Epithelial cell of proximal tubule (primary cell): ENCODE data around the gene PACS2. TPM values are rescaled to one million over a fixed set of nuclear protein-coding genes. Genes with fewer than 3 reads are reported as not detected.

Experiments used
- DNase-seq: peaks from one replicate; pipeline ENCODE4 v3.0.0-alpha.2; 2011; ENCODE audit warnings: low read depth
- H3K4me3 ChIP-seq: 2 replicates; pipeline ENCODE4 v1.5.1; 2011; ENCODE audit warnings: low read depth, mild to moderate bottlenecking, low read length
- total RNA-seq: library from RNA; depleted of rRNA; stranded (reverse); fragments of >200 nt; gene quantifications from 2 replicates; pipeline ENCODE4 v1.2.3, GENCODE V29; 2015
- TF ChIP-seq, protein P1 (sequence below): conservative IDR thresholded peaks from 2 replicates; pipeline ENCODE4 v1.5.1; 2012; ENCODE audit warnings: low read depth, mild to moderate bottlenecking, low read length

The PACS2 gene
- total RNA-seq, 1 donor from 2014 or later = 68.7 TPM

DNA sequence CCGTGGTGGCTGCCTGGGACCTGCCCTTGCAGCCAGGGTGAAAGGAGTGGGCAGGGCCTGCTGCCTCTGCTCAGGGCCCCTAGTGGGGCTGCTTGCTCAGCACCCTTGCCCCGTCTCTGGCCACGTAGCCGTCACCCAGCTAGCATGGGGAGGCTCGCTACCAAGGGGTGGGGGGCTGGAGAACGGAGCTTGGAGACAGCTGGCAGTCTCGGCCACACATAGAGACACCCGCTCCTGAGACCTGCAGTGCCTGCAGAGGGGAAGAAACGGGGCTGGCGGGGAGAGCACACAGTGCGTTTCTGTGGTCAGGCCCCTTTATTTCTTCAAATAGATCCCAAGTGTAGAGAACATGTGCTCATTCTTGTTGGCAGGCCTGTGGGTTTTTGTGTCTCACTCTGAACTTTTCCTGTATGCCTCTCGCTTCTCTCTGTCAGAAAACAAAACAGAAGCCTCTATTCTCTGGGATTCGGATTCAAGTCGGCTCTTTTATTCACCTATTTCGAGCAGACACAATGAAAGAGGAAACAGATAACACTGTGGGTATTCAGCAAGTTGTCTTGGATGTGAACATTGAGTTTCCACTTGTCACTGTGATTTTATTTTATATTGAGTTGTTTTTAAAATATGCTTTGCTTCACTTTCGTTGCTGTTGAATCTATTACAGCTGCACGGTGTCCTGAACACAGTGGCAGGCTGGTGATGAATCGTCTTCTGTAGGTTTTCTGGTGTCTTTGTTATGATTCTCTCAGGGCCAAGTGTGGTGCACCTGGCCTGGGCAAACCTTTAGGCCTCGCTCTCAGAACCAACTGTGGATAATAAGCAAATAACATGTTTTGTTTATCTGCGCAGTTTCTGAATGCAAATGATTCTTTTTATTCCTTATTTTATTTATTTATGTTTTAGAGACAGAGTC lies 26.5 kb downstream of the PACS2 start:
- no peak for DNase-seq
- H3K4me3 ChIP-seq = no peak overlapping the region
- TF ChIP-seq, protein P1, sequence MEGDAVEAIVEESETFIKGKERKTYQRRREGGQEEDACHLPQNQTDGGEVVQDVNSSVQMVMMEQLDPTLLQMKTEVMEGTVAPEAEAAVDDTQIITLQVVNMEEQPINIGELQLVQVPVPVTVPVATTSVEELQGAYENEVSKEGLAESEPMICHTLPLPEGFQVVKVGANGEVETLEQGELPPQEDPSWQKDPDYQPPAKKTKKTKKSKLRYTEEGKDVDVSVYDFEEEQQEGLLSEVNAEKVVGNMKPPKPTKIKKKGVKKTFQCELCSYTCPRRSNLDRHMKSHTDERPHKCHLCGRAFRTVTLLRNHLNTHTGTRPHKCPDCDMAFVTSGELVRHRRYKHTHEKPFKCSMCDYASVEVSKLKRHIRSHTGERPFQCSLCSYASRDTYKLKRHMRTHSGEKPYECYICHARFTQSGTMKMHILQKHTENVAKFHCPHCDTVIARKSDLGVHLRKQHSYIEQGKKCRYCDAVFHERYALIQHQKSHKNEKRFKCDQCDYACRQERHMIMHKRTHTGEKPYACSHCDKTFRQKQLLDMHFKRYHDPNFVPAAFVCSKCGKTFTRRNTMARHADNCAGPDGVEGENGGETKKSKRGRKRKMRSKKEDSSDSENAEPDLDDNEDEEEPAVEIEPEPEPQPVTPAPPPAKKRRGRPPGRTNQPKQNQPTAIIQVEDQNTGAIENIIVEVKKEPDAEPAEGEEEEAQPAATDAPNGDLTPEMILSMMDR = no peak

DNA sequence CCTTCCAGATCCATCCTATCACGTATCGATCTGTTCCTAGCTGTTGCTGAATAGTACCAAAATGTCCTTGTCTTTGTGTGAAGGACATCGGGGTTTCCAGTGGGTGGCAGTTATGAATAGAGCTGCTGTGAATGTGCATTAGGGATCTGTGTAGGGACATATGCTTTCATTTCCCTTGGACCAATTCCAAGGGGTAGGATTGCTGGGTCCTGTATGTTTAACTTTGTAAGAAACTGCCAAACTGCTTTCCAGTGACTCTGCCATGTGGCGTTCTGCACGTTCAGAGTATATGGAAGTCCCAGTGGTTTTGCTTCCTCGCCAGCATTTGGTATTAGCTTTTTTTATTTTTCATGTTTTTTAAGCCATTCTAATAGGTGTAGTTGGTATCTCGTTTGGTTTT lies 28.6 kb downstream of the PACS2 start:
- DNase-seq = no peak
- H3K4me3 ChIP-seq = no peak overlapping the region
- TF ChIP-seq, protein P1 = no peak

DNA sequence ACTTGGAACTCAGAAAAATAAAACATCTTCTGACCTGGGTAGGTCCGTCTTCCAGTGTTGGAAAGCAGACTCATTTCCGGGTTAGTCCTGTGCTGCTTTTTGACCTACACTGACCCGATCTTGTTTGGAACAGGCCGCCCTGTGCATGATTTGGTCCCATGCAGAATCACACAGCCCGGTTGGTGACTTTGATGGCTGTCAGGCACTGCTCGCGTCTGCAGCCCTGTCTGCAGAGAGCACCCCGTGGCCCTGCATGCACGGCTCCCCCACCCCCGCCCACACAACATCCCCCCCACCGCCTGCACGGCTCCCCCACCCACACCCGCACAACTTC lies 31.6 kb downstream of the PACS2 start:
- TF ChIP-seq, protein P1 = no peak
- peak overlapping the region; percentile 14 for H3K4me3 ChIP-seq
- DNase-seq = no peak

DNA sequence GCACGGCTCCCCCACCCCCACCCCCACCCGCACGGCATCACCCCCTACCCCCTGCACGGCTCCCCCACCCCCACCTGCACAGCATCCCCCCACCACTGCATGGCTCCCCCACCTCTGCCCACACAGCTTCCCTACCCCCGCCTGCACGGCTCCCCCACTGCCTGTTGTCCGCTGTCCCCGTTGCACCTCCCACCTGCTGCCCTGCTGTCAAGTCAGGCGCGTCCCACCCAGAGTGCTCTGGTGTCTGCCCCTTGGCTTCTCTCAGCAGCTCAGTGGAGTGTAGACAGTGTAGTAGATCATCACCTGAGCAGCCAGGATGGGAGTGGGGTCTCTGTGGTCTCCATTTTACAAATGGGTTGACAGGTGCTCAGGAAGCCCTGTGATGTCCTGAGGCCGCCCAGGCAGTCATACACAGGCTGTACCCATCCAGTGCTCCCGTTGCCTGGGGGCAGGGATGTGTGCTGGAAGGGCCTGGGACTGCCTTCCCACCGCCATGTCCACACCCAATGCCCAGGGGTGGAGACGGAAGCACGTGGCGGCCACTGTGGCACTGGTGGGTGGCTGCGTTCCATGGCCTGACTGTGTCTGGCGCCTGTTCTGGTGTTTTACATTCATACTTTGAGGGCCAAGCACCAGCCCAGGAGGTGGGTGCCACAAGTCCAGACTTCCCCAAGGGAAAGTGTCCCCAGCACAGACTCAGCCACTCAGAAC lies 32.5 kb downstream of the PACS2 start:
- no peak for DNase-seq
- TF ChIP-seq, protein P1 = no peak
- H3K4me3 ChIP-seq = no peak overlapping the region

DNA sequence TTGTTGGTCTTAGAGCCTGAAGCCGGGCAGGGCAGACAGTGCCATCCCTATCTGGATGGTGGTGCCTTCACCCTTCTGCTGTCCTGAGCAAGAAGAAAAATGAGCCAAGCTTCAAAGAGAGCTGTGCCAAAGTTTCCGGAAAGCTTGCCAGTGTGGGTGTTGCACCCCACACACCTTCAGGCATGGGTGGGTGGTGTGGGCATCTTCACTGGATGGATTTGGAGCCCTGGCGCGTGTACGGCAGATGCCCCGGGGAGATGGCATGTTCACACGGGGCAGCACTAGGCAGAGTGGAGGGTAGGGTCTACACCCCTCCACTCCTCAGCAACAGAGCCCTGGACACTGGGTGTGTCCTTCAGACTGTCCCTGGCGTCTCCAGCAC lies 33.0 kb downstream of the PACS2 start:
- TF ChIP-seq, protein P1 = no peak
- no peak for DNase-seq
- no peak overlapping the region for H3K4me3 ChIP-seq

DNA sequence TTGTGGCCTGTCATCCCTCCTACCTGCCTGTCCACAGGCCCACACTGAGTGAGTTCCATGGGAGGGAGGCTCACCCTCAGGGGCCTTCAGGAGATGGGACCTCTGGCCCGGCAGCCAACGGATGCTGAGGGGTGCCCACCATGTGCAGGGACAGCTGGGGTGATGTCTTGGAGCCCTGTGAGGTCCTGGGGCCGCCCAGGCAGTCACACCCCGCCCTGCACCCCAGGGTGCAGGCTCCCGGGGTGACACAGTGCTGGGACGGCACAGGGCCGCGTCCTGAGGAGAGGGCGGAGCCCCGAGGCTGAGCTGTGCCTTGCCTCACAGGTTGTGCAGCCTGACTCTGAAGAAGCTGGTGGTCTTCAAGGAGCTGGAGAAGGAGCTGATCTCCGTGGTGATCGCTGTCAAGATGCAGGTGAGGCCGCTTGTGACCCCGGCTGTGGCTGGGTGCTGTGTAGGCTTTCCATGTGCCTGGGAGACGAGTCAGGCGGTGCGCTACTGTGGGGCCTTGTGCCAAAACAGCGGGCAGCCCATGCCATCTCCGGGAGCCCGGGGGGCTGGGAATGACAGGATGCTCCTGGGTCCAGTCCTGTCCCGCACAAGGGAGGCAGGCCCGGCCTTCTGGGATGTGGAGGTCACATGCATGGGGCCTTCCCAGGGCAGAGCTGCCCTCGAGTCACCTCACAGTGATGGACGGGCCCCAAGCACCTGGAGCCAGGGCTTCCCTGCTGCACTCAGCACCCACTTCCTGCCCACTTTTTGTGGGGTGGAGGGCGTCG lies 33.8 kb downstream of the PACS2 start:
- TF ChIP-seq, protein P1 = no peak
- no peak overlapping the region for H3K4me3 ChIP-seq
- DNase-seq = no peak
